Measurements from ENCODE around the gene TENT4A. TPM values are rescaled to one million over a fixed set of nuclear protein-coding genes. Genes with fewer than 3 reads are reported as not detected.

The TENT4A gene
- total RNA-seq, 1 experiment from 2014 or later: 29.2 TPM

GRCh38 chr5:6740586-6741150 is 27.4 kb downstream of the TENT4A start (continued):
- TF ChIP-seq STAT6 (CRISPR knock-in tag; conservative IDR thresholded peaks at IDR 0.05; ENCODE audit: low read depth): no peak

DNA sequence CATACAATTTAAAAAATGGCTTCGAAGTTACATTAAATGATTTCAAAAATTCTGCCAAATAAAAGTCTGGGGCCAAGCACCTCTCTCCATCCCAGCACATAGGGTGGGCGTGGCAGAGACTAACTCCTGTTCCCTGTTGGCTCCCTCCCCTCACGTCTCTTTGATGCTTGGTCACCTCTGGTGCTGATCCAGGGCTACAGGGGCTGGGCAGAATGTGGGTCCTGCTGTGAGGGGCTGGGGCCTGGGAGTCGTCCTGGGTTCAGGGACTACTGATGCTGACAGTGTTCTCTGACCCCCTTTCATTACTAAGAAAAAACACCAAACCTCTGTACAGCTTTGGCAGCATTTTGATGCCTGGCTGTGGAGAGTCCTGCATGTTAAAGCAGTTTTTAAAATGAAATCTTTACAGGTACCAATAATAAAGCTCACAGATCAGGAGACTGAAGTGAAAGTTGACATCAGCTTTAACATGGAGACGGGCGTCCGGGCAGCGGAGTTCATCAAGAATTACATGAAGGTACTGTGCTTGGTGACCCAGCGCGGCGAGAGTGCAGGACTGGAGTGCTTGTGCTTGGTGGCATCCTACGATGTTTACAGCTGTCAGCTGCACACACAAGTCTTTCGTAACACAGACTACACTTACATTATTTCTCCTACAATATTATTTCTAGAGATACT is 29.0 kb downstream of the TENT4A start:
- CTCF ChIA-PET: interaction anchor here (1.5 kb wide), 1 partner anchor 17 kb away, joined by 4 read pairs; no protein-coding TSS in a partner anchor
- no peaks in the 10 kb centered on the region for H3K27me3 Mint-ChIP-seq (ENCODE audit: low read depth)

More for the DNA sequence above, 29.0 kb downstream of the TENT4A start:
- Mint-ChIP-seq H3K9me3 (no peaks in the 10 kb centered on the region), H3K4me1 (peaks cover 9% of the 10 kb centered on the region), H3K27ac (no peak overlapping the region), H3K4me3 (no peak overlapping the region), H3K36me3 (peaks cover 59% of the 10 kb centered on the region)
- no peak for DNase-seq (ENCODE audit: low spot score)
- TF ChIP-seq ETV6 (CRISPR knock-in tag; IDR thresholded peaks at IDR 0.05): no peak
- TF ChIP-seq SMAD3 (CRISPR knock-in tag; IDR thresholded peaks at IDR 0.05; ENCODE audit: borderline replicate concordance): no peak
- TF ChIP-seq ZNF219 (CRISPR knock-in tag; IDR thresholded peaks at IDR 0.05; ENCODE audit: borderline replicate concordance): no peak
- no peak for TF ChIP-seq NR1H2 (CRISPR knock-in tag; IDR thresholded peaks at IDR 0.05)
- no peak for TF ChIP-seq PREB (CRISPR knock-in tag; IDR thresholded peaks at IDR 0.05; ENCODE audit: borderline replicate concordance)
- TF ChIP-seq GTF2I (CRISPR knock-in tag; conservative IDR thresholded peaks at IDR 0.05): no peak
- no peak for TF ChIP-seq ZNF671 (CRISPR knock-in tag; IDR thresholded peaks at IDR 0.05)
- no peak for TF ChIP-seq IRF2 (CRISPR knock-in tag; IDR thresholded peaks at IDR 0.05; ENCODE audit: borderline replicate concordance, low read depth)
- TF ChIP-seq, protein P1, sequence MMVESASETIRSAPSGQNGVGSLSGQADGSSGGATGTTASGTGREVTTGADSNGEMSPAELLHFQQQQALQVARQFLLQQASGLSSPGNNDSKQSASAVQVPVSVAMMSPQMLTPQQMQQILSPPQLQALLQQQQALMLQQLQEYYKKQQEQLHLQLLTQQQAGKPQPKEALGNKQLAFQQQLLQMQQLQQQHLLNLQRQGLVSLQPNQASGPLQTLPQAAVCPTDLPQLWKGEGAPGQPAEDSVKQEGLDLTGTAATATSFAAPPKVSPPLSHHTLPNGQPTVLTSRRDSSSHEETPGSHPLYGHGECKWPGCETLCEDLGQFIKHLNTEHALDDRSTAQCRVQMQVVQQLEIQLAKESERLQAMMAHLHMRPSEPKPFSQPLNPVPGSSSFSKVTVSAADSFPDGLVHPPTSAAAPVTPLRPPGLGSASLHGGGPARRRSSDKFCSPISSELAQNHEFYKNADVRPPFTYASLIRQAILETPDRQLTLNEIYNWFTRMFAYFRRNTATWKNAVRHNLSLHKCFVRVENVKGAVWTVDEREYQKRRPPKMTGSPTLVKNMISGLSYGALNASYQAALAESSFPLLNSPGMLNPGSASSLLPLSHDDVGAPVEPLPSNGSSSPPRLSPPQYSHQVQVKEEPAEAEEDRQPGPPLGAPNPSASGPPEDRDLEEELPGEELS (CRISPR knock-in tag; IDR thresholded peaks at IDR 0.05): no peak
- TF ChIP-seq ESRRA (CRISPR knock-in tag; IDR thresholded peaks at IDR 0.05; ENCODE audit: borderline replicate concordance): no peak
- TF ChIP-seq, protein P2, sequence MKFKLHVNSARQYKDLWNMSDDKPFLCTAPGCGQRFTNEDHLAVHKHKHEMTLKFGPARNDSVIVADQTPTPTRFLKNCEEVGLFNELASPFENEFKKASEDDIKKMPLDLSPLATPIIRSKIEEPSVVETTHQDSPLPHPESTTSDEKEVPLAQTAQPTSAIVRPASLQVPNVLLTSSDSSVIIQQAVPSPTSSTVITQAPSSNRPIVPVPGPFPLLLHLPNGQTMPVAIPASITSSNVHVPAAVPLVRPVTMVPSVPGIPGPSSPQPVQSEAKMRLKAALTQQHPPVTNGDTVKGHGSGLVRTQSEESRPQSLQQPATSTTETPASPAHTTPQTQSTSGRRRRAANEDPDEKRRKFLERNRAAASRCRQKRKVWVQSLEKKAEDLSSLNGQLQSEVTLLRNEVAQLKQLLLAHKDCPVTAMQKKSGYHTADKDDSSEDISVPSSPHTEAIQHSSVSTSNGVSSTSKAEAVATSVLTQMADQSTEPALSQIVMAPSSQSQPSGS (CRISPR knock-in tag; IDR thresholded peaks at IDR 0.05; ENCODE audit: borderline replicate concordance, low read depth): no peak
- TF ChIP-seq CREB1 (CRISPR knock-in tag; IDR thresholded peaks at IDR 0.05): no peak
- TF ChIP-seq STAT6 (CRISPR knock-in tag; conservative IDR thresholded peaks at IDR 0.05; ENCODE audit: low read depth): no peak
- no peak for TF ChIP-seq ELF4 (CRISPR knock-in tag; IDR thresholded peaks at IDR 0.05; ENCODE audit: low read depth)
- no peak for TF ChIP-seq OVOL2 (CRISPR knock-in tag; IDR thresholded peaks at IDR 0.05; ENCODE audit: borderline replicate concordance)
- TF ChIP-seq, protein P3, sequence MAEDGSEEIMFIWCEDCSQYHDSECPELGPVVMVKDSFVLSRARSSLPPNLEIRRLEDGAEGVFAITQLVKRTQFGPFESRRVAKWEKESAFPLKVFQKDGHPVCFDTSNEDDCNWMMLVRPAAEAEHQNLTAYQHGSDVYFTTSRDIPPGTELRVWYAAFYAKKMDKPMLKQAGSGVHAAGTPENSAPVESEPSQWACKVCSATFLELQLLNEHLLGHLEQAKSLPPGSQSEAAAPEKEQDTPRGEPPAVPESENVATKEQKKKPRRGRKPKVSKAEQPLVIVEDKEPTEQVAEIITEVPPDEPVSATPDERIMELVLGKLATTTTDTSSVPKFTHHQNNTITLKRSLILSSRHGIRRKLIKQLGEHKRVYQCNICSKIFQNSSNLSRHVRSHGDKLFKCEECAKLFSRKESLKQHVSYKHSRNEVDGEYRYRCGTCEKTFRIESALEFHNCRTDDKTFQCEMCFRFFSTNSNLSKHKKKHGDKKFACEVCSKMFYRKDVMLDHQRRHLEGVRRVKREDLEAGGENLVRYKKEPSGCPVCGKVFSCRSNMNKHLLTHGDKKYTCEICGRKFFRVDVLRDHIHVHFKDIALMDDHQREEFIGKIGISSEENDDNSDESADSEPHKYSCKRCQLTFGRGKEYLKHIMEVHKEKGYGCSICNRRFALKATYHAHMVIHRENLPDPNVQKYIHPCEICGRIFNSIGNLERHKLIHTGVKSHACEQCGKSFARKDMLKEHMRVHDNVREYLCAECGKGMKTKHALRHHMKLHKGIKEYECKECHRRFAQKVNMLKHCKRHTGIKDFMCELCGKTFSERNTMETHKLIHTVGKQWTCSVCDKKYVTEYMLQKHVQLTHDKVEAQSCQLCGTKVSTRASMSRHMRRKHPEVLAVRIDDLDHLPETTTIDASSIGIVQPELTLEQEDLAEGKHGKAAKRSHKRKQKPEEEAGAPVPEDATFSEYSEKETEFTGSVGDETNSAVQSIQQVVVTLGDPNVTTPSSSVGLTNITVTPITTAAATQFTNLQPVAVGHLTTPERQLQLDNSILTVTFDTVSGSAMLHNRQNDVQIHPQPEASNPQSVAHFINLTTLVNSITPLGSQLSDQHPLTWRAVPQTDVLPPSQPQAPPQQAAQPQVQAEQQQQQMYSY (CRISPR knock-in tag; IDR thresholded peaks at IDR 0.05): no peak
- TF ChIP-seq TEAD4 (CRISPR knock-in tag; IDR thresholded peaks at IDR 0.05): no peak
- no peak for TF ChIP-seq ZBTB21 (CRISPR knock-in tag; IDR thresholded peaks at IDR 0.05; ENCODE audit: borderline replicate concordance)
- TF ChIP-seq NFATC4 (CRISPR knock-in tag; IDR thresholded peaks at IDR 0.05): no peak
- TF ChIP-seq KAT7 (CRISPR knock-in tag; IDR thresholded peaks at IDR 0.05; ENCODE audit: borderline replicate concordance): no peak
- POLR2A ChIA-PET: no interaction called here
- no peak for ATAC-seq

Measured in WTC11 (cell line).